HG02610 (cell line): ENCODE data around the gene EIF4ENIF1.
A peak's percentile ranks its signal among the peaks of the same experiment; 100 is the strongest.
"Not testable (repeated sequence)": the region's sequence is repeated elsewhere in the genome, so short reads cannot be mapped to it uniquely, and the experiment has no call there.

Source experiments
- ATAC-seq: cut with Tn5 transposase; IDR thresholded peaks from one replicate; pipeline ENCODE4 v1.9.1; 2021; ENCODE audit warnings: mild to moderate bottlenecking, moderate library complexity; ENCODE audit not compliant: unreplicated experiment

EIF4ENIF1 gene

DNA sequence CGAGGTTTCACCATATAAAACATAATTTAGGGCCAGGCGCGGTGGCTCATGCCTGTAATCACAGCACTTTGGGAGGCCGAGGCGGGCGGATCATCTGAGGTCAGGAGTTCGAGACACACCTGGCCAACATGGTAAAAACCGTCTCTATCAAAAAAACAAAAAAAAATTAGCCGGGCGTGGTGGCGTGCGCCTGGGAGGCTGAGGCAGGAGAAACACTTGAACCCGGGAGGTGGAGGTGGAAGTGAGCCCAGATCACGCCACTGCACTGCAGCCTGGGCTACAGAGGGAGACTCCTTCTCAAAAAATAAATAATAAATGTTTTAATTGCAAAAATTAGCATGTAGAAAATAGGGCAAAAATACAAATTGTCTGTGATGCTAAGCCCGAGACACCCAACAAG, 5.7 kb upstream of the EIF4ENIF1 start:
- ATAC-seq = no peak

DNA sequence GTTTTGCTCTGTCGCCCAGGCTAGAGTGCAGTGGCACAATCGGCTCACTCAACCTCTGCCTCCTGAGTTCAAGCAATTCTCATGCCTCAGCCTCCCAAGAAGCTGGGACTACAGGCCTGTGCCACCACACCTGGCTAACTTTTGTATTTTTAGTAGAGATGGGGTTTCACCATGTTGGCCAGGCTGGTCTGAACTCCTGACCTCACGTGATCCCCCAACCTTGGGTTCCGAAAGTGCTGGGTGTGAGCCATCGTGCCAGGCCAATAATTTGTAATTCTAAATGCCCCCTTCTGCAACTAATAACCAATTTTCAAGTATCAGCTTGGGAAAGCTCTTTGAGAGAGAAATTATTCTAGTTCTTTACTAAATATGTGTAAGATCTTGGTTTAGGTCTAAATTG, 3.7 kb upstream of the EIF4ENIF1 start:
- not testable (repeated sequence) for ATAC-seq

DNA sequence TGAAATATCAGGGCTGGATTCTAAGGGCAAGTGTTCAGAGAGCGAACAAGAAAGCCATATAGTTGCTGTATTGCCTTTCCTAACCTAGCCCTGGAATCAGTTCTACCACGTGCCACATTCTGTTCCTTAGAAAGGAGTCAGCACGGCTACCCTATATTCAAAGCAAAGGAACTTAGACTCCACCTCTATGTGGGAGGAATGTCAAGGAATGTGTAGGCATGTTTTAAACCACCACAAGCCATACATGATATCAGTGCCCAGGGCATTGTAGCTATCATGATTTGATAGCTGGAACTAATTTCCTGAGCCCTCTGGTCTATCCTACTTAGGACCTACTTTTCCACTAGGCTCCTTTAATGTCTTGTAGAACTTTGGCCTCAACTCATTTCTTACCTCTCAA, 2.5 kb upstream of the EIF4ENIF1 start:
- no peak for ATAC-seq

DNA sequence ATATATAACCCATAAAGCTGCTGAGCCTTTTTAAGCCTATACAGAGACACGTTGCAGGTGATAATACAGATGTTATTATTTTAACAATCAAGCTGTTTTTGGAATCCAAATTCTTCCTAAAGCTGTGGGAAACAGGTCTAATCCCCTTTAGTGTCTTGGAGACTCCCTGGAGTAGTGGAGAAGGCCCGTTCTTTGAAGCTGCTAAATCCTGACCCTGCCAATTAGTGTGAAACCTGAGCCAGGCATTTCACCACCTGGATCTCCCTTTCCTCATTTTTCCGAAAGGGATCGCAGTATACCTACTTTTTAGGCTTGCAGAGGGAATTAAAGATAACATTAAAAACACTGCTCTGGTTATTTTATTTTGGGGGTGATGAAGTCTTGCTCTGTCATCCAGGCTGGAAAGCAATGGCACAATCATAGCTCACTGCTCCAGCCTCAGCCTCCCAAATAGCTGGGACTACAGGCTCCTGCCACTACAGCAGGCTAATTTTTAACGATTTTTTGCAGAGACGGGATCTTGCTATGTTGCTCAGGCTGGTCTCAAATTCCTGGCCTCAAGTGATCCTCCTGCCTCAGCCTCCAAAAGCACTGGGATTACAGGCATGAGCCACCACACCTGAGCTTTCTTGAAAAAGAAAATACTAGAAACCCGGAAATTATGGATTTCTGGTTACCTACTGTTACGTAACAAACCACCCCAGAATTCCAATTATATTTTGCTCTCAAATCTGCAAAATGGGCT, 1.7 kb upstream of the EIF4ENIF1 start:
- no peak for ATAC-seq

DNA sequence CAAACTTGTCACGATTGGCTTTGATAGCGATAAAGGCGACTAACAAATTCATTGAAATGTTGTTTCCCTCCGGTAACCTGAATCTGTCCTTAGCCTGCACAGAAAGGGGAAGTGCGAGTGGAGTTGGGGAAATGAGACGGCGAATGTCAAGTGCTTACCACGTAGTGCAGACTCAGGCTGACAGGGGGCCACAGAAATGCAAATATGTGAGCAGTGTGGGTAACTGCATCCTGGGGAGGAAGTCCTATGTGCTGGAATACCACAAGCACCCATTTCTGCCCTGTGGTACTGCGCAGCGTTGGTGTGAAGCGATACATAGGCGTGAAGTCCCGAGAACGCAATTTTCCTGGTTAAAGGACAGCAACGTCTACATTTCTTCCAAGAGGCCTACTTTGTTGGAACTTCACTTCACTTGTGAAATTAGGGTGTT, 869 bp upstream of the EIF4ENIF1 start:
- peak; percentile 70 for ATAC-seq

DNA sequence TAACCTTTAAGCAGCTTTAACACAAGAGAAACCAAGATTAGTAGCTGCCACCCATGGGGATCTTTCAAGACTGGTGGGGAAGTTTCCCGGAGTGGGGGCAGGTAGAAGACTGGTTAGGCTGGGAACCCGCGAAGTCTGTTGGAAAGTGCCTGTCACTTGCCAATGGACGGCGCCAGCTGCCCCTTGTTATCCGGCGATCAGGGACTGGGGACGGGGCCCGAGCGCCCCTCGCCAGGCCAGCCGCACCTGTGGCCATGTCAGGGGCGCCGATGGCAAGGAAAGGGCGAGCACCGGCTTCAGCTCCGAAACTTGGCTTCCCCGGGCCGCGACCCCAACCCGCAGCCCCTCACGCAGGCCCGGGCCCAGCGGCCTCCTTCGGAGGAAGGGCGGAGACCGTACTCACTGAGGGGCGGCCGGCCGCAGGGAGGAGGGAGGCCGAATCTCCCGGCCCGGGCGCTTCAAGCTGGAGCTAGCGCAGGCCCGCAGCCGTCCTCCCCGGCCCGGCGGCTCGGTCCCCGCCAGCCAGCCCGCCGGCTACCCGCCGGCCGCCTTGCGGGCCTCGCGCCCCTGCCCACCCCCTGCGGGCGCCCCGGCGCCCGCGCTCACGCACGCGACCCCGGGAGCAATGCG, 539 bp downstream of the EIF4ENIF1 start:
- no peak for ATAC-seq

DNA sequence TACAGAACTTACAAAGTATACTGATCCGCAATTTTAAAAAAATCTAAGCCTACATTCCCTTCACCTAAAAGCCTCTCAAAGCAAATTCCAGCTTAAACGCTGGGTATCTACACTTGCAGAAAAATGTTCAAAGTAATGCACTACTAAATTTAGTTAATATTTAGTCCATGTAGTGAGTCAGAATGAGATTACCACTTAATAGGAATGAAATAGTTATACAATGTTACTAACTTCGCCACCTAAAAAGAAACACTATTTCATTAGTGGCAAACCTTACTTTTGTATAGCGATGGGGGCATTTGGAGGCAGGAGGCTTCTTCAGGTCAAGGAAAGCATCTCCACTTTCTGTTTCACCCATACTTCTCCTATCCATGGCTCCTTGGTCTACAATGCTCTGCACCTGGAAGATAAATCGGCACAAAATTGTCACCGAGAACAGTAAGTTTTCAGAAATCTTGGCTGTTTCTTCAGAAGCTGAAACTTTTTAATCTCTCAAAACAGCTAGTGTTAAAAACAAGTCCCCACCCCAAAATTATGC, 1.2 kb downstream of the EIF4ENIF1 start:
- no peak for ATAC-seq

DNA sequence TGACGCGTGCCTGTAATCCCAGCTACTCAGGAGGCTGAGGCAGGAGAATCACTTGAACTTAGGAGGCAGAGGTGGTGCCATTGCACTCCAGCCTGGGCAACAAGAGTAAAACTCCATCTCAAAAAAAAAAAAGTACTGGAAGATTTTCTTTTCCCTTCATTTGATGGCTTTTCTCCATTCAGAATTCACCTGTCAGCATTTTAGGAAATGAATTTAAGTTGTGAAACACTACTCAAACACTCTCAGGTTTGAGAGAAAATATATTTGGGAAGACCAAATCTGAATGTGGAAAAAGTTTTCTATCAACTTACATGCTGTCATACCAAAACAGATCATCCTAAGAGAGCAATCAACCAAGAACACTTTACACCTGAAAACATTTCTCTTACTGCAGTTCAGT, 2.7 kb downstream of the EIF4ENIF1 start:
- ATAC-seq = no peak

DNA sequence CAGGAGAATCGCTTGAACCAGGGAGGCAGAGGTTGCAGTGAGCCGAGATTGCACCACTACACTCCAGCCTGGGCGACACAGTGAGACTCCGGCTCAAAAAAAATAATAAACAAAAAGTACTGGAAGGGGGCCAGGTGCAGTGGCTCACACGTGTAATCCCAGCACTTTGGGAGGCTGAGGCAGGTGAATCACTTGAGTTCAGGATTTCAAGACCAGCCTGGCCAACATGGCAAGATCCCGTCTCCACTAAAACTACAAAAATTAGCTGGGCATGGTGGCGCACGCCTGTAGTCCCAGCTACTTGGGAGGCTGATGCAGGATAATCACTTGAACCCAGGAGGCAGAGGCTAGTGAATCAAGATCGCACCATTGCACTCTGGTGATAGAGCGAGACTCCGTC, 3.3 kb downstream of the EIF4ENIF1 start:
- not testable (repeated sequence) for ATAC-seq

DNA sequence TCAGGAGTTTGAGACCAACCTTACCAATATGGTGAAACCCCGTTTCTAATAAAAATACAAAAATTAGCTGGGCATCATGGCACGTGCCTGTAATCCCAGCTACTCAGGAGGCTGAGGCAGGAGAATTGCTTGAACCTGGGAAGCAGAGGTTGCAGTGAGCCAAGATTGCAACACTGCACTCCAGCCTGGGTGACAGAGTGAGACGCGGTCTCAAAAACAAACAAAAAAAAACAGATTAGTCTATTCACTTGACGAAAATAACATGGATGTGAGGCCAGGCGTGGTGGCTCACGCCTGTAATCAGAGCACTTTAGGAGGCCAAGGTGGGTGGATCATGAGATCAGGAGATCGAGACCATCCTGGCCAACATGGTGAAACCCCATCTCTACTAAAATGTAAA, 7.2 kb downstream of the EIF4ENIF1 start:
- not testable (repeated sequence) for ATAC-seq

DNA sequence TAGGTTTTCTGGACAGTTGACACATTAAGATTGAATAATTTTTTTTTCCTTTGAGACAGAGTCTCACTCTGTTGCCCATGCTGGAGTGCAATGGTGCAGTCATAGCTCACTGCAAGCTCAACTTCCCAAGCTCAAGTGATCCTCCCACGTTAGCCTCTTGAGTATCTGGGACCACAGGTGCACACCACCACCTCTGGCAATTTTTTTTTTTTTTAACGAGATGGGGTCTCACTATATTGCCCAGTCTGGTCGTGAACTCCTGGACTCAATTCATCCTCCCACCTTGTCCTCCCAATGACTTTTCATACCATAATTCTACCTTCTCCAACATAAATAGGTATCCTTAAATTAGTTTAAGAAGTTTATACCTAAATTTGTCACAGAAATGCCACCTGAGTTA, 8.5 kb downstream of the EIF4ENIF1 start:
- no peak for ATAC-seq

DNA sequence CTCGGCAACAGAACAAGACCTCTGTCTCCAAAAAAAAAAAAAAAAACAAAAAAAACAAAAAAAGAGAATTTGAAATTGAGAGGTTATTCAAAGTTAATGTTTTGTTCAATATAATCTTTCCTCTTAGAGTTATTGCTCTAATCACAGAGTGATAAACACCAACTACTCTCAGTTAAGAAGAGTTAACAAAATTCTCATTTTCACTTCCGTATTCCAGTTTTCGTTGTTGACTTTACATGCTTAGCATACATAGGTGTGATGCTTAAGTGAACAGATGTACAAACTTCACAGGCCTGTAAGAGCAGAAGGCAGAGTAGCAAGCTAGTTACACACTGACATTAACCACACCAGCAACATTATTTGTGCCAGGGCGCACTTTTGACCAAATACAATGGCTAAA, 12.3 kb downstream of the EIF4ENIF1 start:
- ATAC-seq = no peak

DNA sequence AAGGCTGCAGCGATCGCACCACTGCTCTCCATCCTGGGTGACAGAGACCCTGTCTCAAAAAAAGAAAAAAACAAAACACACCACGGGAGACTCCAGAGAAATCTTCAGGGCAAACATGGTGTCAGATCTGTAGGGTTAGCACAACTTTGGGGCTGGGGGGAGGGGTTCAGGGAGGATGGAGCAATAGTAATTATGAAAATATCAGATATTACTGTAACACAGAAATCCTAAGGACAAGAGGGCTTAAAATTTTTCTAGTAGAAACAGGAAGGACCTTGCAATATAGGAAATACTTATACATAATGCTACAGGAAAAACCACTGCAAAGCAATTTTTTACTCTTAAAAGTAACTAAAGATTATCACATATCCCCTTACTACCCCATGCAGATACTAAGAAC, 13.8 kb downstream of the EIF4ENIF1 start:
- ATAC-seq = no peak

DNA sequence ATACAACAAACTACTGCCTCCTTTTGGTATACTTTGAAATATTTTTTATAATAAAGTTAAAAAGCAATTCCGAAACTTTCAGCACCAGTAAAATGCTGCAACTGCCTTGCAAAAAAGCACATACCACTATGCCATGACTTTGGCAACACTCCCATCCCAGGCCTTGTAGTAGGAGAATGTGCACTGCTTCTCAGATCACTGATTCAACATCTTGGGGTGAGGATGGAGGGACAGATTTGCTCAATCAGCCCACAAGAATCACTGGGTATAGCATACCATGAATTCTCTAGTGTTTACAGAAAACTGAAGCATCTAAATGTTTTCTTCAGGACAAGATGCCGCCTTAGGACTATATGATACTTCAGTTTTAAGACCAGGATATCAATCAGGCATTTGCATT, 14.9 kb downstream of the EIF4ENIF1 start:
- no peak for ATAC-seq

DNA sequence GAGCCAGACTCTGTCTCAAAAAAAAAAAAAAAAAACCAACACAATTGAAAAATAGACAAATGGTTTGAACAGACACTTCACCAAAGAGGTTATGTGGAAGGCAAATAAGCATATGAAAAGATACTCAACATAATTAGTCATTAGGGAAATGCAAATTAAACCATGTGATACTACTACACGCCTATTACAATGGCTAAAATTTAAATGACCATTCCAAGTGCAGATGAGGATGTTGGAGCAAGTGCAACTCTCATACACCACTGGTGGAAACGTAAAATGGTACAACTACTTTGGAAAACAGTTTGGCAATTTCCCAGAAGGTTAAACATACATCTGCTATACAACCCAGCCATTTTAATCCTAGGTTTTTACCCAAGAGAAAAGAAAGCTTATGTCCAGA, 24.3 kb downstream of the EIF4ENIF1 start:
- no peak for ATAC-seq

DNA sequence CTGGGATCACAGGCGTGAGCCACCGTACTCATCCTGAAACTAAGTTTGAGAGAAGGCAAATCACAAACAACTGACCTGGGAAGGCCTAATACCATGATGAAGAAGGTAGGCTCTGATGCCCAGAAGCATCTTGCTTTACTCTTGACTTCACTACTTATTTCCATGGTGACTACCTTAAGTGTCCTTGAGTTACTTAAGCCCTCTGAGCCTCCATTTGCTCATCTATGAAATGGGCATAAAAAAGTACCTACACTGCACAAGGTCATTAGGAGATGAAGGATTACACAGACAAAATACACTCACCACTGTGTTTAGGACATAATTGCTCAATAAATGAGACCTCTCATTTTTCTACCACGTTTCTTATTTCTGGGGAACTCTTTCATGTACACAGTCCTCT, 27.9 kb downstream of the EIF4ENIF1 start:
- no peak for ATAC-seq

DNA sequence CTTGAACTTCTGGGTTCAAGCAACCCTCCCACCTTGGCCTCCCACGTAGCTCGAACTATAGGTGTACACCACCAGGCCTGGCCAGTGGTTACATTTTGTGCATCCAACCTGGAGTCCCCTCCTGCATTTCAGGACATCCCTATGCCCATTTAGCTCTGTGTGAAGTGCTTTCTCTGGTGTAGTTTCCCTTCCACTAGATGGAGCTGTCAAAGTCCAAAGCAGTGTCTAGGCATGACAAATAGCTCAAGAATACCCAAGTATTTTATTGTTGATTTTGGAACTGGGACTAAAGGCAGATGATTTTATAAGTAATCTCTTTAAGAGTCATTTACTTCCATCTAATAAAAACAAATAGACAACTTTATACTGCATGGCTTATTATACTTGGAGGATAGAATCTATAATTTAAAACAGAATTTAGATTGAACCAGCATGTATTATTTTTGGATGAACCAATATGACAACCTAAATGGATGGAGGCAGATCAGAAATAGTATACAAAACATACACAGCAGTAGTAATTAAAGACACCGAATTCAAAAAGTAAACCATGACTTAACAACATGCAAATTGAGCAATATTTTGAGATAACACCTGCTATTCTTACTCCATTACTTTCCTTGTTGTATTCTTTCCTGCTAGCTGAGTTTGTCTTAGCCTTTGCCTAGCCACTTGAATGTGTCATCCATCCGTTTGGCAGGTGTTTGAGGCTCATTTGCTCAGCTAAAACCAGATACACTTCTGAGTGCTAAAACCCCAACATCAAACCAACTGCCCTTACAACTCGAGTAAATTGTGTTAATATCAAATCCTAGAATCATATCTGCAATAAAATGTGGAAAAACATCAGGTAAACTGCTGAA, 37.7 kb downstream of the EIF4ENIF1 start:
- ATAC-seq = no peak

DNA sequence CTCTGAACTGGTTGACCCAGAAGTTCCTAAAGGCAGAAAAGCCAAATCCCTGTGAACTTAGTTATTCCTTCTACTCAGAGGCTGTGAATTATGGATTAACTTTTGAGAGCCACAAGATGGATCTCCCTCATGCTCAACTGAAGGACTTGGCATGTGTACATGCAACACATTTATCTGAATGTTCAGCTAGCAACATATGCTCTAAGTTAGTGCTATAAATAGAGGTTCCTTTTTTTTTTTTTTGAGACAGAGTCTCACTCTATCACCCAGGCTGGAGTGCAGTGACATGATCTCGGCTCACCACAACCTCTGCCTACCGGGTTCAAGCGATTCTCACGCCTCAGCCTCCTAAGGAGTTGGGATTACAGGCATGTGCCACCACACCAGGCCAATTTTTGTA, 40.1 kb downstream of the EIF4ENIF1 start:
- no peak for ATAC-seq

DNA sequence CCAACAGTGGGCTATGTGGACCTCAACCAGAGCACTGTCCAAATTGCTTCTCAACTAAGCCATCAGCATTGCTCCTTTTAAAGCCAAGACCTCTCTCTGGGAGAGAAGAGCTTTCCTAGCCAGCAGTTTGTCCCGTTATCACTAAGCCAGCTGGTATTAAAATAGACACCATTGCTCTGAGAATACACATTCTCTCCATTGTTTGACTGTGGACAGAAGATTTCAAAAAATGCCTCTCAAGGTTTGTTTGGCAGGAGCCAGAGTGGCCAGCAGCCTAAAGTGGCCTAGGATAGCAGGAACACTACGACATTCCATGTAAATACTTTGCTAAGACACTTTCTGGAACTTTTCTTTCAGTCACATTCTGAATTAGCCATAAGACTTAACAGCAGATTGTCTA, 41.3 kb downstream of the EIF4ENIF1 start:
- ATAC-seq = no peak

DNA sequence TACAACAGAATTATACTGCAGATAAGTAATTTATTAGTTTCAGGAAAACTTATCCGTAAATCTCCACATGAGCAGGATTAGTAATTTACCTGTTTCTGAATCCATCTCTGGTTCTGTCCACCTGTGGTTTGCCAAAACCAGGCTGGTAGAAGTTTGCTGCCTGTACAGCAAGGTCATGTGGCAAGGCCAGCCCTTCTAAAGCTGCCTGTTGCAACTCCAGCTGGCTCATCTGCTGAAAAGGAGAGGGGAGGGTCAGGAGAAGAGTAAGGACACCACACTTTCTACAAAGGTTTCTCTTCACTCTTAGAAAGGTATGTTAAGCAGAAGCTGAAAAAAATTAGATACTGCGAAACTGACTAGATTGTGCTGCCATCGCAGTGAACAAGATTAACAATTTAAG, 42.3 kb downstream of the EIF4ENIF1 start:
- no peak for ATAC-seq

DNA sequence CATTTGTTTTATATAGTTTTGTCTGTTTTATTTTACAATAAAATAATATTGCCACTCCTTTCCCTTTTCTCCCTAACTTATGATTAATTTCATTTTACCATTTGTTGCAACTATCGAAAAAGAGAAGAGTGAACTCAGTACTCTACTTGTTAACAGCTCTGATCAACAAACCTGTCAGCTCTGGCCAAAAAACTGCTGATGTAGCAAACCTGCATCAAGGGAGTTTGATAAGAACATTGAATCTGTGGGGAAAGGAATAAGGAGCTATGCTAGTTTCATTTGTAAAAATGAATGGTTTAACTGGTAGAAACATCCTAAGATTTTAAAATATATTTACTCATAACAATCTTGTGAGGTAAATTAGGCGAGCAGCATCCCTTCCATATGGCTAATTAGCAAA, 42.9 kb downstream of the EIF4ENIF1 start:
- no peak for ATAC-seq

DNA sequence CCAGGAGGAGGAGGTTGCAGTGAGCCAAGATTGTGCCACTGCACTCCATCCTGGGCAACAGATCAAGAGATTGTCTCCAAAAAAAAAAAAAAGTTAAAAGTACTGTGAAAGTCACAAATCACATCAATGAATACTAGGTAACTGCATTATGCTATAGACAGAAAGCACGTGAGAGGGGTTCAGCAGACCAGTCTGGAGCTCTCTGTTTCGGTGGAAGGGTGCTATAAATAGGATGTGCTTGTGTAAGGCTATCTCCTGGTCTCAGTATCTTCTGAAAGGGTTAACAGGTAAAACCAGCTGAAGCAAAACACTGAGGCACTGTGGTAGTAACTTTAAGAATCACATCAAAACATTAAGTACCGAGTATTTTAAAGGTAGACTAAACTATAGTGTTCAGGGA, 43.4 kb downstream of the EIF4ENIF1 start:
- no peak for ATAC-seq
